ENCODE measurements around the gene CCDC122. TPM values are rescaled to one million over a fixed set of nuclear protein-coding genes. Genes with fewer than 3 reads are reported as not detected.
A peak's percentile ranks its signal among the peaks of the same experiment; 100 is the strongest.

CCDC122 gene
- total and polyA plus RNA-seq, 2 experiments from 2014 or later: 4.1 to 7.6 TPM

- Histone ChIP-seq H3K36me3 (ENCODE audit: low read depth) (no peaks in the 10 kb centered on the region), H2AFZ (no peak overlapping the region), H3K9ac (no peak overlapping the region), H3K79me2 (ENCODE audit: insufficient read depth) (no peaks in the 10 kb centered on the region), H3K4me2 (ENCODE audit: unreplicated experiment) (no peak overlapping the region), H3K4me3 (no peak overlapping the region), H3K4me1 (ENCODE audit: insufficient read depth) (peaks cover 11% of the 10 kb centered on the region; the same call in 1 of the 2 replicates), H3F3A (ENCODE audit: insufficient read depth) (no peaks in the 10 kb centered on the region), H3K9me2 (ENCODE audit: insufficient read depth) (no peaks in the 10 kb centered on the region), H3K27me3 (replicated peaks; ENCODE audit: insufficient read depth) (no peaks in the 10 kb centered on the region), H3K27ac (no peak overlapping the region), H3K9me3 (ENCODE audit: low read depth) (no peaks in the 10 kb centered on the region), H4K20me1 (ENCODE audit: insufficient read depth) (no peaks in the 10 kb centered on the region)
- TF ChIP-seq EZH2 (IDR thresholded peaks at IDR 0.05; ENCODE audit: insufficient read depth, poor library complexity, severe bottlenecking): no peak
- TF ChIP-seq EZH2phosphoT487 (IDR thresholded peaks at IDR 0.05; ENCODE audit: insufficient read depth, low read depth): no peak
- 91 to 100% methylated on average over 4 of the region's 4 CpGs for WGBS, 2 experiments (ENCODE audit: low coverage in 1 of 2, low lambda C conversion rate in 2 of 2, missing lambda C conversion rate in 2 of 2)
- in situ Hi-C loops (cut with MboI): no loop called here
- no peak for DNase-seq
These were observed 14.6 kb downstream of the CCDC122 start for GRCh38 chr13:43864921-43865320.

GRCh38 chr13:43861863-43862262, 17.7 kb downstream of the CCDC122 start:
- no peak overlapping the region for H3K9ac ChIP-seq
- DNase-seq: no peak
- 93 to 97% methylated on average over 1 of the region's 1 CpG for WGBS, 2 experiments (ENCODE audit: low coverage in 1 of 2, low lambda C conversion rate in 2 of 2, missing lambda C conversion rate in 2 of 2)
- H3K4me2 ChIP-seq (ENCODE audit: unreplicated experiment): no peak overlapping the region
- H3K4me1 ChIP-seq (ENCODE audit: insufficient read depth): peaks cover 11% of the 10 kb centered on the region; the same call in 1 of the 2 replicates
- H3K4me3 ChIP-seq: no peak overlapping the region
- in situ Hi-C loops (cut with MboI): no loop called here
- H3K9me2 ChIP-seq (ENCODE audit: insufficient read depth): no peaks in the 10 kb centered on the region
- TF ChIP-seq EZH2phosphoT487 (IDR thresholded peaks at IDR 0.05; ENCODE audit: insufficient read depth, low read depth): no peak
- no peak for TF ChIP-seq EZH2 (IDR thresholded peaks at IDR 0.05; ENCODE audit: insufficient read depth, poor library complexity, severe bottlenecking)
- no peaks in the 10 kb centered on the region for H4K20me1 ChIP-seq (ENCODE audit: insufficient read depth)
- no peaks in the 10 kb centered on the region for H3K27me3 ChIP-seq (replicated peaks; ENCODE audit: insufficient read depth)
- no peaks in the 10 kb centered on the region for H3K9me3 ChIP-seq (ENCODE audit: low read depth)
- H3K79me2 ChIP-seq (ENCODE audit: insufficient read depth): no peaks in the 10 kb centered on the region
- no peaks in the 10 kb centered on the region for H3F3A ChIP-seq (ENCODE audit: insufficient read depth)
- H2AFZ ChIP-seq: no peak overlapping the region
- 0 out of 2 replicates have a peak, but pooled peaks cover 11% of the 10 kb centered on the region for H3K36me3 ChIP-seq (ENCODE audit: low read depth)
- no peak overlapping the region for H3K27ac ChIP-seq

- Histone ChIP-seq H3K27ac (no peak overlapping the region), H3K9me2 (ENCODE audit: insufficient read depth) (no peaks in the 10 kb centered on the region), H2AFZ (no peak overlapping the region), H3K4me3 (no peak overlapping the region), H3F3A (ENCODE audit: insufficient read depth) (peaks cover 6% of the 10 kb centered on the region), H3K4me1 (ENCODE audit: insufficient read depth) (peaks cover 16% of the 10 kb centered on the region), H3K36me3 (ENCODE audit: low read depth) (peaks cover 10% of the 10 kb centered on the region; the same call in 1 of the 2 replicates), H3K9ac (no peak overlapping the region), H3K9me3 (ENCODE audit: low read depth) (peaks cover 3% of the 10 kb centered on the region), H3K27me3 (replicated peaks; ENCODE audit: insufficient read depth) (no peaks in the 10 kb centered on the region), H4K20me1 (ENCODE audit: insufficient read depth) (no peaks in the 10 kb centered on the region), H3K4me2 (ENCODE audit: unreplicated experiment) (no peak overlapping the region), H3K79me2 (ENCODE audit: insufficient read depth) (no peaks in the 10 kb centered on the region)
- in situ Hi-C loops (cut with MboI): no loop called here
- no peak for DNase-seq
- TF ChIP-seq EZH2phosphoT487 (IDR thresholded peaks at IDR 0.05; ENCODE audit: insufficient read depth, low read depth) (no peak), EZH2 (IDR thresholded peaks at IDR 0.05; ENCODE audit: insufficient read depth, poor library complexity, severe bottlenecking) (no peak)
- 77 to 83% methylated on average over 1 of the region's 1 CpG for WGBS, 2 experiments (ENCODE audit: low coverage in 1 of 2, low lambda C conversion rate in 2 of 2, missing lambda C conversion rate in 2 of 2)
These were observed 26.6 kb downstream of the CCDC122 start for GRCh38 chr13:43852923-43853404.

GRCh38 chr13:43850873-43851272, 28.7 kb downstream of the CCDC122 start:
- no peak overlapping the region for H3K27ac ChIP-seq

More at GRCh38 chr13:43850873-43851272, 28.7 kb downstream of the CCDC122 start:
- H3K9me2 ChIP-seq (ENCODE audit: insufficient read depth): no peaks in the 10 kb centered on the region
- H3F3A ChIP-seq (ENCODE audit: insufficient read depth): peaks cover 25% of the 10 kb centered on the region
- H3K9me3 ChIP-seq (ENCODE audit: low read depth): peaks cover 3% of the 10 kb centered on the region
- TF ChIP-seq EZH2phosphoT487 (IDR thresholded peaks at IDR 0.05; ENCODE audit: insufficient read depth, low read depth): no peak
- TF ChIP-seq EZH2 (IDR thresholded peaks at IDR 0.05; ENCODE audit: insufficient read depth, poor library complexity, severe bottlenecking): no peak
- no peak overlapping the region for H3K4me3 ChIP-seq
- no peak overlapping the region for H3K4me2 ChIP-seq (ENCODE audit: unreplicated experiment)
- no peaks in the 10 kb centered on the region for H3K79me2 ChIP-seq (ENCODE audit: insufficient read depth)
- no peaks in the 10 kb centered on the region for H3K27me3 ChIP-seq (replicated peaks; ENCODE audit: insufficient read depth)
- peaks cover 10% of the 10 kb centered on the region; the same call in 1 of the 2 replicates for H3K36me3 ChIP-seq (ENCODE audit: low read depth)
- no peak overlapping the region for H3K9ac ChIP-seq
- WGBS, 2 experiments (ENCODE audit: low coverage in 1 of 2, low lambda C conversion rate in 2 of 2, missing lambda C conversion rate in 2 of 2): 95 to 100% methylated on average over 1 of the region's 1 CpG
- in situ Hi-C loops (cut with MboI): no loop called here
- H3K4me1 ChIP-seq (ENCODE audit: insufficient read depth): peaks cover 37% of the 10 kb centered on the region
- H4K20me1 ChIP-seq (ENCODE audit: insufficient read depth): no peaks in the 10 kb centered on the region
- DNase-seq: peak; percentile 7
- H2AFZ ChIP-seq: no peak overlapping the region
